ENCODE measurements around the gene GCNA. TPM values are rescaled to one million over a fixed set of nuclear protein-coding genes. Genes with fewer than 3 reads are reported as not detected.

GCNA gene
- total and polyA plus RNA-seq, 2 donors (not counting 1 experiment from before 2014, with no cell fraction given): 0.74 to 2.3 TPM

DNA sequence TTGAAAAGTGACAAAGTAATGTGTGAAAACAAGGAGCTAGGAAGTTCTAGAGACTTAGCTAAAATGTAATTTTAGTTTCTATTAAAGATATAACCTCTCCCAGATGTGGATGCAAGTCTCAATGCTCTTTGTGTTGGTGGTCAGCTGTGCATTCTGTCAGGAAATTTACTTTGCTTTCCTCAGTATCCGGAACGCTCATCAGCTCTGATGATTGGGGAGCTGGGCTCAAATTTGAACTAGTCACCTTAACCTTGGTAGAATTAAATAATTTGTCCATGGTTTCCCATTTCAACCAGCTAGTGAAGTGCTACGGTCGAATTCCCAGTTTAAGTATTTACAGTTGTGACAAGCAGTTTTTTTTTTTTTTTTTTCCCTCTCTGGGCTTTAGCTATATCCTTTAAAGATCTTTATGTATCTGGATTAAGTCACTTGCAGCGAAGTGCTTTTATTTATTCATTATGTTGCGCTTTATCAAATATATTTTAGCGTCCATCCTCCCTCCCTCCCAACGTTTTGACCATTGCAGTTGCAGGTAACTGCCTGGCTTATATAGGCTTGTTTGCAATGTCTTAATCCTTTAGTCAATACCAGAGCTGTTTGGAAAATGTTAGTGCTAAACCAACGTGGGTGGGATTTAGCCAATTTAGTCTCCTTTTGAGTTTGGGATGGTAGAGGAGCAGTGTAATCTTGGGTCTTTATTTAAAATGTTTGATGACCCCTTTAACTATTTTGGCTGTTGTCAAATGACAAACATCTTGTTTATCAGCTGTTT lies 43.3 kb upstream of the GCNA start:
- no peak for TF ChIP-seq EZH2 (IDR thresholded peaks at IDR 0.05; ENCODE audit: low read length, missing control alignments)
- TF ChIP-seq, protein P1, sequence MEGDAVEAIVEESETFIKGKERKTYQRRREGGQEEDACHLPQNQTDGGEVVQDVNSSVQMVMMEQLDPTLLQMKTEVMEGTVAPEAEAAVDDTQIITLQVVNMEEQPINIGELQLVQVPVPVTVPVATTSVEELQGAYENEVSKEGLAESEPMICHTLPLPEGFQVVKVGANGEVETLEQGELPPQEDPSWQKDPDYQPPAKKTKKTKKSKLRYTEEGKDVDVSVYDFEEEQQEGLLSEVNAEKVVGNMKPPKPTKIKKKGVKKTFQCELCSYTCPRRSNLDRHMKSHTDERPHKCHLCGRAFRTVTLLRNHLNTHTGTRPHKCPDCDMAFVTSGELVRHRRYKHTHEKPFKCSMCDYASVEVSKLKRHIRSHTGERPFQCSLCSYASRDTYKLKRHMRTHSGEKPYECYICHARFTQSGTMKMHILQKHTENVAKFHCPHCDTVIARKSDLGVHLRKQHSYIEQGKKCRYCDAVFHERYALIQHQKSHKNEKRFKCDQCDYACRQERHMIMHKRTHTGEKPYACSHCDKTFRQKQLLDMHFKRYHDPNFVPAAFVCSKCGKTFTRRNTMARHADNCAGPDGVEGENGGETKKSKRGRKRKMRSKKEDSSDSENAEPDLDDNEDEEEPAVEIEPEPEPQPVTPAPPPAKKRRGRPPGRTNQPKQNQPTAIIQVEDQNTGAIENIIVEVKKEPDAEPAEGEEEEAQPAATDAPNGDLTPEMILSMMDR (conservative IDR thresholded peaks at IDR 0.05 in 1 of 2, IDR thresholded peaks at IDR 0.05 in 1 of 2; ENCODE audit: low read depth in 1 of 2, low read length in 2 of 2): no peak
- no peak for DNase-seq (ENCODE audit: low read depth in 2 of 2)
- Histone ChIP-seq H3K4me2 (ENCODE audit: extremely low read depth, insufficient read depth, low read length) (peak overlapping the region; percentile 72), H3K9ac (ENCODE audit: insufficient read depth, low read length) (peak overlapping the region; percentile 16), H4K20me1 (ENCODE audit: control insufficient read depth, extremely low read depth, insufficient read depth, low read length) (peaks cover 2% of the 10 kb centered on the region), H3K79me2 (ENCODE audit: control insufficient read depth, insufficient read depth, low read length) (peaks cover 70% of the 10 kb centered on the region), H3K9me3 (ENCODE audit: control insufficient read depth, insufficient read depth, low read depth, low read length) (no peaks in the 10 kb centered on the region), H3K4me1 (ENCODE audit: control insufficient read depth, extremely low read depth, insufficient read depth, low read length) (no peaks in the 10 kb centered on the region), H3K27ac (ENCODE audit: insufficient read depth, low read length) (peak overlapping the region; percentile 38), H3K27me3 (ENCODE audit: control insufficient read depth, insufficient read depth, low read length) (no peaks in the 10 kb centered on the region), H2AFZ (ENCODE audit: low read length) (no peak overlapping the region), H3K4me3 (replicated peaks in 1 of 4; ENCODE audit: control extremely low read depth in 1 of 4, insufficient read depth in 1 of 4, low read depth in 3 of 4, low read length in 4 of 4) (peak overlapping the region; percentile 77 to 97 (median 88)), H3K36me3 (ENCODE audit: control insufficient read depth, insufficient read depth, low read length) (no peaks in the 10 kb centered on the region)

DNA sequence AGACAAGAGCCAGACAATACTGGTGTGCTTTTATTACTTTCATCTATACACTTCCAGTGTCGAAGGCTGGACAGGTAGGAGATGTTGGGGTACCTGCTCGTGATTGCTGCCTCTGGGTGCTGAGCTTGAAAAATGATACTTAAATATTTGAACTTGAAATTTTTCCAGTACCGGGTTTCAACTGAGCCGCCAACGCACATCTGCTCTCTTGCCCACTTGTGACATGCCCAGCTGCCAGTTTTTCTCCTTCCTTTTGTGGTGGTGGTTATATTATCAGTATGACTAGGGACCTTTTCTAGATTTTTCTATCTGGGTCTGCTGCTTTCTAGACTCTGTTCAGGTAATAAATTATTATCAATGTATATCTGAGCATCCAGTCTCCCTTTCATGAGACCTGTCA lies 42.0 kb upstream of the GCNA start:
- Histone ChIP-seq H3K27ac (ENCODE audit: insufficient read depth, low read length) (no peak overlapping the region), H3K4me3 (replicated peaks in 1 of 4; ENCODE audit: control extremely low read depth in 1 of 4, insufficient read depth in 1 of 4, low read depth in 3 of 4, low read length in 4 of 4) (peak overlapping the region; percentile 31 to 97 (median 81)), H2AFZ (ENCODE audit: low read length) (no peak overlapping the region), H3K4me1 (ENCODE audit: control insufficient read depth, extremely low read depth, insufficient read depth, low read length) (no peaks in the 10 kb centered on the region), H3K79me2 (ENCODE audit: control insufficient read depth, insufficient read depth, low read length) (peaks cover 81% of the 10 kb centered on the region), H3K4me2 (ENCODE audit: extremely low read depth, insufficient read depth, low read length) (peak overlapping the region; percentile 72), H4K20me1 (ENCODE audit: control insufficient read depth, extremely low read depth, insufficient read depth, low read length) (peaks cover 2% of the 10 kb centered on the region), H3K27me3 (ENCODE audit: control insufficient read depth, insufficient read depth, low read length) (no peaks in the 10 kb centered on the region), H3K9me3 (ENCODE audit: control insufficient read depth, insufficient read depth, low read depth, low read length) (no peaks in the 10 kb centered on the region), H3K9ac (ENCODE audit: insufficient read depth, low read length) (no peak overlapping the region), H3K36me3 (ENCODE audit: control insufficient read depth, insufficient read depth, low read length) (no peaks in the 10 kb centered on the region)
- no peak for DNase-seq (ENCODE audit: low read depth in 2 of 2)
- TF ChIP-seq EZH2 (IDR thresholded peaks at IDR 0.05; ENCODE audit: low read length, missing control alignments): no peak
- TF ChIP-seq, protein P1 (conservative IDR thresholded peaks at IDR 0.05 in 1 of 2, IDR thresholded peaks at IDR 0.05 in 1 of 2; ENCODE audit: low read depth in 1 of 2, low read length in 2 of 2): no peak

DNA sequence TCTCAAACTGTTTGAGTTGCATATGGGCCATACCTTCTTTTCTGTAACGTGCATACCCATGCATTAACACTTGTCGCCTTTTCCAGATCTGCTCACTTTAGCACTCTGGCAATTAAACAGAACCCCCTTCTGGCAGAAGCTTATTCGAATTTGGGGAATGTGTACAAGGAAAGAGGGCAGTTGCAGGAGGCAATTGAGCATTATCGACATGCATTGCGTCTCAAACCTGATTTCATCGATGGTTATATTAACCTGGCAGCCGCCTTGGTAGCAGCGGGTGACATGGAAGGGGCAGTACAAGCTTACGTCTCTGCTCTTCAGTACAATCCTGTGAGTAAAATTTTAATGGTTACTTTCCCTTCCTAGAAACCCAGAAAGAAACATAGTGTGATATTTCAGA lies 40.5 kb upstream of the GCNA start:
- H3K4me3 ChIP-seq (replicated peaks in 1 of 4; ENCODE audit: control extremely low read depth in 1 of 4, insufficient read depth in 1 of 4, low read depth in 3 of 4, low read length in 4 of 4): no peak overlapping the region
- peaks cover 10% of the 10 kb centered on the region for H4K20me1 ChIP-seq (ENCODE audit: control insufficient read depth, extremely low read depth, insufficient read depth, low read length)
- H3K9ac ChIP-seq (ENCODE audit: insufficient read depth, low read length): no peak overlapping the region

More for the DNA sequence above, 40.5 kb upstream of the GCNA start:
- TF ChIP-seq, protein P1 (conservative IDR thresholded peaks at IDR 0.05 in 1 of 2, IDR thresholded peaks at IDR 0.05 in 1 of 2; ENCODE audit: low read depth in 1 of 2, low read length in 2 of 2): no peak
- no peak for TF ChIP-seq EZH2 (IDR thresholded peaks at IDR 0.05; ENCODE audit: low read length, missing control alignments)
- no peak overlapping the region for H2AFZ ChIP-seq (ENCODE audit: low read length)
- H3K4me1 ChIP-seq (ENCODE audit: control insufficient read depth, extremely low read depth, insufficient read depth, low read length): no peaks in the 10 kb centered on the region
- H3K27ac ChIP-seq (ENCODE audit: insufficient read depth, low read length): no peak overlapping the region
- no peaks in the 10 kb centered on the region for H3K9me3 ChIP-seq (ENCODE audit: control insufficient read depth, insufficient read depth, low read depth, low read length)
- no peaks in the 10 kb centered on the region for H3K27me3 ChIP-seq (ENCODE audit: control insufficient read depth, insufficient read depth, low read length)
- no peak overlapping the region for H3K4me2 ChIP-seq (ENCODE audit: extremely low read depth, insufficient read depth, low read length)
- DNase-seq (ENCODE audit: low read depth in 2 of 2): no peak
- H3K79me2 ChIP-seq (ENCODE audit: control insufficient read depth, insufficient read depth, low read length): peaks cover 89% of the 10 kb centered on the region
- H3K36me3 ChIP-seq (ENCODE audit: control insufficient read depth, insufficient read depth, low read length): no peaks in the 10 kb centered on the region
